Activated B cell treated with CpG ODN at 0.5 μM for 24 hours (primary cell): ENCODE data around the gene SMTNL1. TPM values are rescaled to one million over a fixed set of nuclear protein-coding genes. Genes with fewer than 3 reads are reported as not detected.

Experiments used
- ATAC-seq: fragments of 200-7000 bp; cut with Tn5 transposase; one replicate; pipeline ENCODE4 v1.10.0; 2021; ENCODE audit warnings: low read depth, mild to moderate bottlenecking, moderate library complexity
- CTCF ChIA-PET: fragments of 350-600 bp; sonication (Branson Sonifier 250); formaldehyde crosslinking; loops from one replicate; lab custom pipeline; 2021; ENCODE audit warnings: antibody characterized with exemption; lab: Charles Lee
- POLR2A ChIA-PET: fragments of 350-600 bp; sonication (Branson Sonifier 250); formaldehyde crosslinking; loops from one replicate; lab custom pipeline; 2021; ENCODE audit warnings: antibody characterized with exemption; lab: Charles Lee
- DNase-seq: peaks from one replicate; pipeline ENCODE4 v3.0.0; 2022
- H3K27ac Mint-ChIP-seq: one replicate; pipeline ENCODE4 v1.8.0; 2020; ENCODE audit warnings: mixed read lengths
- H3K27me3 Mint-ChIP-seq: one replicate; pipeline ENCODE4 v1.8.0; 2021; ENCODE audit warnings: mixed read lengths
- H3K36me3 Mint-ChIP-seq: one replicate; pipeline ENCODE4 v1.8.0; 2021; ENCODE audit warnings: low read depth, mixed read lengths
- H3K4me1 Mint-ChIP-seq: one replicate; pipeline ENCODE4 v1.8.0; 2021; ENCODE audit warnings: mixed read lengths
- H3K4me3 Mint-ChIP-seq: one replicate; pipeline ENCODE4 v1.8.0; 2020; ENCODE audit warnings: mild to moderate bottlenecking, mixed read lengths
- H3K9me3 Mint-ChIP-seq: one replicate; pipeline ENCODE4 v1.8.0; 2020; ENCODE audit warnings: mixed read lengths
- intact Hi-C: fragments of 100-400 bp; cut with micrococcal nuclease; formaldehyde crosslinking; loops from one replicate; pipeline ENCODE4 v1.15.1; 2024
- total RNA-seq: library from RNA; stranded (reverse); gene quantifications from 2 replicates; pipeline ENCODE4 v1.2.3, GENCODE V29; 2022
- TF ChIP-seq, protein P1 (sequence below): fragments of 200-600 bp; IDR thresholded peaks from one replicate; pipeline ENCODE4 v1.8.0; 2022; ENCODE audit warnings: antibody characterized with exemption, mild to moderate bottlenecking

SMTNL1 gene
- total RNA-seq, 1 donor from 2014 or later = not detected

DNA sequence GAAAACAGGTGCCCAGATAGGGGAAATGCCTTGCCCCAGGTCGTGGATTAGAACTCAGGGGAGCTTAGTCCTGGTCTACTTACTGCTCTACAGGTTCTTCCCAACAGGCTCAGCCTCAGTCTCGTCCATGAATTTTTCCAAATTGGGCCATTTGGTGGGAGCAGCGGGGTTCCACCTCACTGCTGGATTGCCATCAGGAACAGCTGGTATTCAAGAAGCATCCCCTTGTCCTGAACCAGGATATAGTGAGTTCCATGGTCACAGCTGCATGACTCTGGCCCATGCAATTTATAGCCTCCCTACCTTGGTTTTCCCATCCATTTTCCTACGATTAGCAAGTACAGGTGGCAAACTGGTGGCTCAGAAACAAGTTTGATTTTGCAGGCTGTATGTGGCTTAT is 36.7 kb downstream of the SMTNL1 start:
- H3K4me3 Mint-ChIP-seq = no peak overlapping the region
- H3K27me3 Mint-ChIP-seq = peaks cover 4% of the 10 kb centered on the region
- no peaks in the 10 kb centered on the region for H3K9me3 Mint-ChIP-seq
- H3K27ac Mint-ChIP-seq = no peak overlapping the region
- TF ChIP-seq, protein P1, sequence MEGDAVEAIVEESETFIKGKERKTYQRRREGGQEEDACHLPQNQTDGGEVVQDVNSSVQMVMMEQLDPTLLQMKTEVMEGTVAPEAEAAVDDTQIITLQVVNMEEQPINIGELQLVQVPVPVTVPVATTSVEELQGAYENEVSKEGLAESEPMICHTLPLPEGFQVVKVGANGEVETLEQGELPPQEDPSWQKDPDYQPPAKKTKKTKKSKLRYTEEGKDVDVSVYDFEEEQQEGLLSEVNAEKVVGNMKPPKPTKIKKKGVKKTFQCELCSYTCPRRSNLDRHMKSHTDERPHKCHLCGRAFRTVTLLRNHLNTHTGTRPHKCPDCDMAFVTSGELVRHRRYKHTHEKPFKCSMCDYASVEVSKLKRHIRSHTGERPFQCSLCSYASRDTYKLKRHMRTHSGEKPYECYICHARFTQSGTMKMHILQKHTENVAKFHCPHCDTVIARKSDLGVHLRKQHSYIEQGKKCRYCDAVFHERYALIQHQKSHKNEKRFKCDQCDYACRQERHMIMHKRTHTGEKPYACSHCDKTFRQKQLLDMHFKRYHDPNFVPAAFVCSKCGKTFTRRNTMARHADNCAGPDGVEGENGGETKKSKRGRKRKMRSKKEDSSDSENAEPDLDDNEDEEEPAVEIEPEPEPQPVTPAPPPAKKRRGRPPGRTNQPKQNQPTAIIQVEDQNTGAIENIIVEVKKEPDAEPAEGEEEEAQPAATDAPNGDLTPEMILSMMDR = no peak
- DNase-seq = no peak
- ChIA-PET POLR2A (no interaction called here), CTCF (interaction anchor here (0.6 to 1.2 kb wide), 2 partner anchors 66 to 71 kb away, joined by 3 read pairs; no protein-coding TSS in a partner anchor)
- ATAC-seq = no peak
- H3K4me1 Mint-ChIP-seq = no peaks in the 10 kb centered on the region
- intact Hi-C loops = no loop called here
- no peaks in the 10 kb centered on the region for H3K36me3 Mint-ChIP-seq

DNA sequence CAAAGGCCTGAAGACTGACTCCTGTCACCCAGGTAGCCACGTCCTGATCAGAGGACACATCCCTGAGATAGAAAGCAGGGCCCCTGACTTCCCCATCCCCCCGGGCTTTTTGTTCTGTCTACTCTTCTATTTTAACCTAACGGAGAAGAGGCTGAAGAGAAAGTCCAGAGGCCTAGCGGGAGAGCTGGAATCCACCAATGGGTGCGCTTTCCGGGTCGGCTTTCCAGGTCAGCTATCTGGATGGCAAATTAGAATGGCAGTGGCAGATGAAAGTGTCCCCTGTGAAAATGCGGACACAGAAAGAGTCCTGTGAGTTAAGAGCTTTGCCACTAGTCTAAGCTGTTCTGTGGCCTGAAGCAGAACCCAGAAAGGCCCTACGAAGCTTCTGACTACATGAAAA is 46.9 kb downstream of the SMTNL1 start:
- TF ChIP-seq, protein P1 = no peak
- CTCF ChIA-PET = no interaction called here

DNA sequence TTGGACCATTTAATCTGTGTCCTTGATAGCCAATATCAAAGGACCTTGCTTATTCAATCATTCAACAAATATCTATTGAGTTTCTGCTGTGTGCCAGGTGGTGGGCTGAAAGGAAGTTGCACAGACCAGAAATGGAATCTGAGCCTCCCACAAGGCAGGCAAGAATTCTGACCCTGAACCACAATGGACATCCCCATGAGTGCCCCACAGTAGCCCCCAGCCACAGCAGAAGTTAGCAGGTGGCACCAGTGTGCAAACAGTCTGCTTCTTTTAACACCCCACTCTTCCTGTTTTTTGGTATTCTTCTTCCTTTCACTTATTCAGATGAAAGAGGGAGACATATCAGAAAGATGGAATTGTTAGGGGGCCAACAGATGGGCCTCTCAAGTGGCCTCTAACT is 47.9 kb downstream of the SMTNL1 start:
- ChIA-PET CTCF (no interaction called here), POLR2A (no interaction called here)
- Mint-ChIP-seq H3K4me3 (no peak overlapping the region), H3K4me1 (peaks cover 8% of the 10 kb centered on the region), H3K9me3 (no peaks in the 10 kb centered on the region), H3K27ac (no peak overlapping the region), H3K27me3 (no peaks in the 10 kb centered on the region), H3K36me3 (no peaks in the 10 kb centered on the region)
- TF ChIP-seq, protein P1 = no peak
- ATAC-seq (no peak), DNase-seq (no peak)
- intact Hi-C loops = no loop called here

More for the DNA sequence above, 46.9 kb downstream of the SMTNL1 start:
- no peak for DNase-seq
- Mint-ChIP-seq H3K9me3 (no peaks in the 10 kb centered on the region), H3K27me3 (no peaks in the 10 kb centered on the region), H3K4me1 (peaks cover 8% of the 10 kb centered on the region), H3K4me3 (no peak overlapping the region), H3K36me3 (no peaks in the 10 kb centered on the region), H3K27ac (no peak overlapping the region)
- POLR2A ChIA-PET = no interaction called here
- no peak for ATAC-seq
- intact Hi-C loops = no loop called here

DNA sequence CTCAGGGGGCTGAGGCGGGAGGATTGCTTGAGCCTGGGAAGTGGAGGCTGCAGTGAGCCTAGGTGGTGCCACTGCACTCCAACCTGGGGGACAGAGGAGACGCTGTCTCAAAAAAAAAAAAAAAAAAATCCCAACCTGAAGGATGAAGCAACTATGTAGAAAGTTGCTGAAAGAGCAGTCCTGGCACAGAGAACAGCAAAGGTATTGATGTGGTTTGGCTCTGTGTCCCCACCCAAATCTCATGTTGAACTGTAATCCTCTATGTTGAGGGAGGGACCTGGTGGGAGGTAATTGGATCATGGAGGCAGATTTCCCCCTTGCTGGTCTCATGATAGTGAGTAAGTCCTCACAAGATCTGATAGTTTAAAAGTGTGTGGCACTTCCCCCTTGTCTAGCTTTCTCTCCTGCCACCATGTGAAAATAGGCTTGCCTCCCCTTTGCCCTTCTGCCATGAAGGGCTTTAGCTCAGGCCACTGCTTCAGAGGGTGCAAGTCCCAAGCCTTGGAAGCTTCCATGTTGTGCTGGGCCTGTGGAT is 49.4 kb downstream of the SMTNL1 start:
- no peak for DNase-seq
- H3K27me3 Mint-ChIP-seq = peaks cover 6% of the 10 kb centered on the region
- CTCF ChIA-PET = no interaction called here
- peaks cover 8% of the 10 kb centered on the region for H3K4me1 Mint-ChIP-seq
- intact Hi-C loops = no loop called here
- TF ChIP-seq, protein P1 = no peak
- no peak overlapping the region for H3K27ac Mint-ChIP-seq
- H3K4me3 Mint-ChIP-seq = no peak overlapping the region
- no peaks in the 10 kb centered on the region for H3K36me3 Mint-ChIP-seq
- H3K9me3 Mint-ChIP-seq = no peaks in the 10 kb centered on the region
- ATAC-seq = no peak
- POLR2A ChIA-PET = no interaction called here

DNA sequence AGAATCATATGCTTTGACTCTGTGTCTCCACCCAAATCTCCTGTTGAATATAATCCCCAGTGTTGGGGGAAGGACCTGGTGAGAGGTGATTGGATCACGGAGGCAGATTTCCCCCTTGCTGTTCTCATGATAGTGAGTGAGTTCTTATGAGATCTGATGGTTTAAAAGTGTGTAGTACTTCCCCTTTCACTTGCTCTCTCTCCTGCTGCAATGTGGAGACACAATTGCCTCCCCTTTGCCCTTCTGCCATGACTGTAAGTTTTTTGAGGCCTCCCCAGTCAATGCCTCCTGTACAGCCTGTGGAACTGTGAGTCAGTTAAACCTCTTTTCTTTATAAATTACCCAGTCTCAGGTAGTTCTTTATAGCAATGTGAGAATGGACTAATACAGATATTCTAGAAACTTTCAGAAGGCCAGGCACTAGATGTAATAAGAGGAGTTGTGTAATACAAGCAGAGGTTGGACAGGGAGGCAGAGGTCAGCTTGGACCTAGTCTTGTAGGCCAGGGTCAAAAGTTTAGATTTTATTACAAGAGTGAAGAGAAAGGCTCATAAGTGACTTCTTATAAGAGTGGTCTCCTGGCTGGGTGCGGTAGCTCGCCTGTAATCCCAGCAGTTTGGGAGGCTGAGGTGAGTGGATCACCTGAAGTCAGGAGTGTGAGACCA is 50.8 kb downstream of the SMTNL1 start:
- Mint-ChIP-seq H3K27me3 (peaks cover 9% of the 10 kb centered on the region), H3K36me3 (no peaks in the 10 kb centered on the region), H3K4me3 (no peak overlapping the region), H3K27ac (no peak overlapping the region), H3K4me1 (peaks cover 8% of the 10 kb centered on the region), H3K9me3 (no peaks in the 10 kb centered on the region)
- CTCF ChIA-PET = no interaction called here
- POLR2A ChIA-PET = no interaction called here
- intact Hi-C loops = no loop called here
- ATAC-seq = peak; percentile 31
- DNase-seq = no peak
- TF ChIP-seq, protein P1 = no peak
